GM19025 (cell line): Measurements from ENCODE around the gene SMAGP.
"Not testable (repeated sequence)": the region's sequence is repeated elsewhere in the genome, so short reads cannot be mapped to it uniquely, and the experiment has no call there.

Source experiments
- ATAC-seq: cut with Tn5 transposase; IDR thresholded peaks from one replicate; pipeline ENCODE4 v1.9.1; 2021; ENCODE audit warnings: mild to moderate bottlenecking, low read depth, moderate library complexity; ENCODE audit not compliant: unreplicated experiment

The SMAGP gene

DNA sequence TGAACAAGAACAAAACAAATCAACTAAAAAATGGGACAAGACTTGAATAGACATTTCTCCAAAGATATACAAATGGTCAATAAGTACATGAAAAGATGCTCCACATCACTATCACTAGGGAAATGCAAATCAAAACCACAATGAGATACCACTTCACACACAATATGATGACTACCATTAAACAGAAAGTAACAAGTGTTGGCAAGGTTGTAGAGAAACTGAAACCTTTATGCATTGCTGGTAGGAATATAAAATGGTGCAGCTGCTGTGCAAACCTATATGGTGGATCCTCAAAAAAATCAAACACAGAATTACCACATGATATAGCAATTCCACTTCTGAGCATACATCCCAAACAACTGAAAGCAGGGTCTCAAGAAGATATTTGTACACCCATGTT, 5.2 kb downstream of the SMAGP start:
- ATAC-seq = peak; percentile 64

DNA sequence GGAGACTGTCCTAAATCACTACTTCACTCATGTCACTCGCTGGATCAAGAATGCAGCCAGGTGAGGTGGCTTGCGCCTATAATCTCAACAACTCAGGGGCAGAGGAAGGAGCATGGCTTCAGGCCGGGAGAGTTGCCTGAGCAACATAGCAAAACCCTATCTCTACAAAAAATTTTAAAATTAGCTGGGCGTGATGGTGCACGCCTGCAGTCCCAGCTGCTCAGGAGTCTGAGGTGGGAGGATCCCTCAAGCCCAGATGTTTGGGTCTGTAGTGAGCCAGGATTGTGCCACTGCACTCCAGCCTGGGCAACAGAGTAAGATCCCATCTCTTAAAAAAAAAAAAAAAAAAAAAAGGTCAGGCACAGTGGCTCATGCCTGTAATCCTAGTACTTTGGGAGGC, 5.9 kb downstream of the SMAGP start:
- no peak for ATAC-seq

DNA sequence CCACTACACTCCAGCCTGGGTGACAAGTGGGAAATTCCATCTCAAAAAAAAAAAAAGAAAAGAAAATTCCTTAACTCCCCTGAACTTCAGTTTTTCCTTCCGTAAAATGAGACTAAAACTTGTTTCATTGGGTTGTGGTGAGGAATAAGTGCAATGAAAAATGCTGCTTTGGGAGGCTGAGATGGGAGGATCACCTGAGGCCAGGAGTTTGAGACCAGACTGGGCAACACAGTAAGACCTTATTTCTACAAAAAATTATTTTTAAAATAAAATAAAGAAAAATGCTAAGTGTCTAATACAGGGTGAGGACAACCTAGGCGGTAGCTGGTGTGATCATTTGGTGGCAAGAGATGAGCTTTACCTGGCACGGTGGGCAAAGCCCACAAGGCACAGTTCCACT, 6.9 kb downstream of the SMAGP start:
- ATAC-seq = no peak

DNA sequence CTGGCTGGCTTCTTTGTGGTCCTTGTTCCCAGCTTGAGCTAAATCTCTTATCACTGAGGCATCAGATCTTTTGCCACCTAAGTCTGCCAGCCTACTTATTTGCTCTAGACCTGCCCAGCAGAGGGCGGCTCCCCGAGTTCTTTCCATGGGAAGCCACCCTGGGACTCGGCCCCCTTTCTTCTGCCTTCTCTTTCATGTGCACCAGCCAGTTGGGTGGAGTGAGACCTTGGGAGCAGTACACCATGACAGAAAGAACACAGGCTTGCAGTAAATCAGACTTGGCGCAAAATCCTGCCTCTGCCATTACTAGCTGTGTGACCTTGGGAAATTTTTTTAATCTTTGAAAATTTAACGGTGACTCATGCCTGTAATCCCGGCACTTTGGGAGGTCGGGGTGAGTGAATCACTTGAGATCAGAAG, 7.4 kb downstream of the SMAGP start:
- no peak for ATAC-seq

DNA sequence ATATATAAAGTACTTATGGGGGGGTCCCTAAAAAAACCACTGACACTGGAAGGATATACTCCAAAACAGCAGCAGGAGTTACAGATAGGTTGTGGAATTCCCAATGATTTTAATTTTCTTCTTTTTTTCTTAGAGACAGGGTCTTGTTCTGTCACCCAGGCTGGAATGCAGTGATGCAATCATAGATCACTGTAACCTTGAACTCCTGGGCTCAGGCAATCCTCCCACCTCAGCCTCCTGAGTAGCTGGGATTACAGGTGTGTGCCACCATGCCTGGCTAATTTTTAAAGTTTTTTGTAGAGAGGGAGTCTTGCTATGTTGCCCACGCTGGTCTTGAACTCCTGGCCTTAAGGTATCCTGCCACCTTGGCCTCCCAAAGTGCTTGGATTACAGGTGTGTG, 10.6 kb downstream of the SMAGP start:
- ATAC-seq = not testable (repeated sequence)

DNA sequence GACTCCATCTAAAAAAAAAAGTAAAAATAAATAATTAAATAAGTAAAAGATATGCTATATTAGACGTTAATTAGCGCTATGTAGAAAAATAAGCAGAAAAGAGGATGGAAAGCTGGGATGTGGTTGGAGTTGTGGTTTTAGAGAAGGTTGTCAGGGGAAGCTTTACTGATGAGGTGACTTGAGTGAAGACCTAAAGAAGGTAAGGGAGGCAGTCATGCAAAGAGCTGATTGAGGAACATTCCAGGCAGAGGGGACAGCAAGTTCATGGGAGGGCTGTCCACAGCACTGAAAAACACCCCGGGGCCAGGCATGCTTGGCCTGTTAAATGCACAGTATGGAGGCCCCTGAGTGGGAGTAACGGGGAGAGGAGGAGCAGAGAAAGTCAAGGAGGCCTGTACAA, 15.7 kb downstream of the SMAGP start:
- no peak for ATAC-seq

DNA sequence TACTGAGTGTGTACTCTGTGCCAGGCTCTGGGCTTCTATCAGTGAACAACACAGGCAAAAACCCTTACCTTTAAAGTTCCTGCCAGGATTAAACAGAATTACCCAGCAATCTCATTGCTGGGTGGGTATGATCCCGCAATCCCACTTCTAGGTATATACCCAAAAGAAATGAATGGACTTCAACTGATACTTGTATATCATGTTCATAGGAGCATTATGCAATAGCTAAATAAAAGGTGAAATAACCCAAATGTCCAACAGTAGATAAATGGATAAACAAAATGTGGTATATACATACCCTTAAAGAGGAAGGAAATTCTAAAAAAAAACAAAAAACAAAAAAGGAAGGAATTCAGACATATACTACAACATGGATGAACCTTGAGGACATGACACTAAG, 16.9 kb downstream of the SMAGP start:
- ATAC-seq = no peak

DNA sequence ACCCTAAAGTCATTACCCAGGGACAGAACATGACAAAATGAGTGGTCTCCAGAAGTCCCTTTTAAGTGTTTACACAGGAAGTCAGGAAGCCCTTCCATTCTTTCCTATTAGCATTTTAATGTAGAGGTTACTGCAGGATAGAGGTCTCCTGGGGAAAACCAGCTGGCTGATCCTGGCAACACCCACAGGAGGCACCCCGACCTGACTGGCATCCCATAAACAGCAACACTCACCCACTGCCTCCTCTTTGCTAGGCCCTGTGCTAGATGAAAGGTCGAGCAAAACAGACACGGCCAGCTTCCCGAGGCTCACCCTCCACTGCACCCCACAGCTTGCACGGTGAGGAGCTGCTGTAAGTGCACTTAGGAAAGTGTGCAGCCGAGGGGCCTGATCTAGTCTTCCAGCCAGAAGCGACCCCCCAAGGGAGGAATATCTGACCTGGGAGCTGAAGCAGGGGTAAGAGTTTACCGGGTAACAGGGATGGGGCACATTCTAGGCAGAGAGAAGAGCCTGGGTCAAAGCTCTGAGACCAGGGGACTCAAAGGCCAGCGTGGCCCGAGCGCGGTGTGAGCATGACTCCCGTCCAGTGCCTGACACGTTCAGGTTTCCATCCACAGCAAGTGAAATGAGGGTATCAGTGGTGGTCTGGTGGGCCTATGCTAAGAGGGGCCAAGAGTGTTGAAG, 22.6 kb downstream of the SMAGP start:
- no peak for ATAC-seq

DNA sequence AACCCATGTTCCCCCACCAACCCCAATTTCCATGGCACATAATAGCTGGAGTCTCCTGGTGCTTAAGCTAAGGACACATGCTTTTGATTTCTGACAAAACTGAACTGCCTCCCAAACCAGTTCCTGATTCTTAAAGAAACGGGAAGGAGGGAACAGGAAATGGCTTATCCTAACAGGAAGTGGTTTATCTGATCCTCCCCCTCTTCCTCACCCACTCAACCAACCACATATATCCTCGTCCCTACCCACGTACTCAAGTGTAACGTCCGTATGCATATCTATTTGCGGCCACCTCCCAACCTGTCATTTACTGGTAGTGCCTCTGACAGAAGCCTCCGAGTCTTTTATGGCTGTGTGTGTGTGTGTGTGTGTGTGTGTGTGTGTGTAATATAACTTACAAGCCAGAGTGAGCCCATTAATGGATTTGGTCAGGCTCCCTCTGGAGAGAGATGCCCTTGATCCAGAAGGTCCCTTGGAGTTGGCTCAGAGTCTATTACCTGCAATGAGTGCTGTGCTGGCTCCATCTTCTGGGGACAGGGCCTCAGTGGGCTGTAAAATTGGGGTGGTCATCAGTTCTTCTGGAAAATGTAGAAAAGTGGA, 23.9 kb downstream of the SMAGP start:
- ATAC-seq = no peak

DNA sequence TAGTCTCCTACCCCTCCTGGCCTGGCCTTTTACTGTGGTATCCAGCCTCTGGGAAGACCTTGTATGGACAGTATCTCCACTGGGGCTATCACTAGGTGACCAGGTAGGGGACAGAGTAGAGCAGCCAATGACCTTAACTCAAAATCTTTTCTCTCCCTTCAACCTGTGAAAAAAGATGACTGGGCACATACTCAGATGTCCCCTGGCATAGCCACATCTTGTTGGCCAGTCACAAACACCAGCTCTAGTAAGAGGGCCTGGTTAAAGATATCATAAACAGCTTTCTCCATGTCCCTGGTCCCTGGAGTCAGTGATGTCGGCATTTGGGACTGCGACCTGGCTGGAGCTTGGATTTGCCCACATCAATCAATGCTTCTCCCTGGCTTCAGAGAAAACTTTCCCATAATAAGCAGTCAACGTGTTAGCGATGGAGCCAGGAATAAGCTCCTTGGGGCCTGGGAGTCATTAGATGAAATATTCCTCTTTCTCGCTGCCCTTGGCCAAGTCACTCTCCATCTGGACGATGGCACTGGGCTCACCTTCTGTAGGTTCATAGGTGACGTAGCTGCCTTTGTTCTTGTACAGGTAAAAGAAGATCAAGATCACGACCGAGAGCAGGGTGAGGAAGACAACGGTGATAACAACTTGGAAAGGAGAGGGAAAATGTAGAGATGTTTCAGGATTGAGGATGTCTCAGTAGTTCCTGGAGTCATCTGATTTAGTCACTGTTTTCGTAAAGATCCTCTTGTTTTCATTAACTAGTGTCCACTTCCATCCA, 24.6 kb downstream of the SMAGP start:
- ATAC-seq = no peak

DNA sequence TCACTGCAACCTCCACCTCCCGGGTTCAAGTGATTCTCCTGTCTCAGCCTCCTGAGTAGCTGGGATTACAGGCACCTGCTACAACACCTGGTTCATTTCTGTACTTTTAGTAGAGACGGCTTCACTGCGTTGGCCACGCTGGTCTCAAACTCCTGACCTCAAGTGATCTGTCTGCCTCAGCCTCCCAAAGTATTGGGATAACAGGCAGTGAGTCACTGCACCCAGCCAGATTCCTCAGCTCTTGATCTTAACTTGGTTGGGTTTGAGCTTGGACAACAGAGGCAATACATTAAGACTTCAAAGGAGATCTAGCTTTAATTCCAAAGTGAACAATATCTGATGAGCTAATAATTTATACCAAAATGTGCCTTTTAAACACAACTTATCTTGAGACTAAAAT, 25.9 kb downstream of the SMAGP start:
- ATAC-seq = no peak

DNA sequence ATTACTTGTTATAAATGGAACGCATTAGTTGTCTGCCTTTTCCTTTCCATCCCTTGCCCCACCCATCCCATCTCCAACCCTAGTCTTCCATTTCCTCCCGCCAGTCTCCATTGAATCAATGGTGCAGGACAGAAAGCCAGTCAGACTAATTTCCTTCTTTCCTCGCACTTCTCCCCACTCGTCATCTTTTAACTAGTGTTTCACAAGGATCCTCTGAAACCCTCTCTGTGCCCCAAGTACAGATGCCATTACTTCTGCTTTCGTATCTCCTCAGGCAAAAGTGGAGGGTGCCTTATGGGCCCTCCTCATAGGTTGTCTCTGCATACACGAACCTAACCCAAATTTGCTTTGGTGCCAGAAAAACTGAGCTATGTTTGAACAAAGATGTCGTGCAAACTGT, 27.3 kb downstream of the SMAGP start:
- no peak for ATAC-seq

DNA sequence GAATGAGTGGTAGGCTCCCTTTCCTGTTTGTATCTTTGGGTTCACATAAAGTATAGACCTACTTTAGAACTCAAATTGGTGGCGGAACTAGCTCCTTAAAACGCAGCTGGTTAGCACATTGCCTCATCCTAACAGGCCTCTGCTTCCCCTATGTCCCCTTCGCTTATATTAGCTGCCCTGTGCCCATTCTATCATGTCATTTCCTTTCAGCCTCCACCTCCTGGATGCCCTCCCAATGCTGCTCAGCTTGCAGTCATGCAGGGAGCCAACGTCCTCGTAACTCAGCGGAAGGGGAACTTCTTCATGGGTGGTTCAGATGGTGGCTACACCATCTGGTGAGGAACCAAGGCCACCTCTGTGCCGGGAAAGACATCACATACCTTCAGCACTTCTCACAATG, 28.1 kb downstream of the SMAGP start:
- ATAC-seq = no peak

DNA sequence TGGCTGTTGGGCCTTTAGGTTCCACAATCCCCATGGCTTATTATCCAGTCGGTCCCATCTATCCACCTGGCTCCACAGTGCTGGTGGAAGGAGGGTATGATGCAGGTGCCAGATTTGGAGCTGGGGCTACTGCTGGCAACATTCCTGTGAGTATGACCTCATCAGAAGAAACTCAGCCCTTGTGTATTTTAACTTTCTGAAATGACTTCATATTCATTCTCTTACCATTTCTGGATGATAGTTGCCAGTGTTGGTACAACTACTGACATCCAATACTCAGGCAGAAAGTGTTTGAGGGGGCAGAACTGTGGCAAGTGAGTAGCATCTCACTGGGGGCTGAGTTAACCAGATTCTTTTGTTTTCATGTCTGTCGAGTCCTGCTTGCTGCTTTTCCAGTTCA, 29.2 kb downstream of the SMAGP start:
- ATAC-seq = no peak

DNA sequence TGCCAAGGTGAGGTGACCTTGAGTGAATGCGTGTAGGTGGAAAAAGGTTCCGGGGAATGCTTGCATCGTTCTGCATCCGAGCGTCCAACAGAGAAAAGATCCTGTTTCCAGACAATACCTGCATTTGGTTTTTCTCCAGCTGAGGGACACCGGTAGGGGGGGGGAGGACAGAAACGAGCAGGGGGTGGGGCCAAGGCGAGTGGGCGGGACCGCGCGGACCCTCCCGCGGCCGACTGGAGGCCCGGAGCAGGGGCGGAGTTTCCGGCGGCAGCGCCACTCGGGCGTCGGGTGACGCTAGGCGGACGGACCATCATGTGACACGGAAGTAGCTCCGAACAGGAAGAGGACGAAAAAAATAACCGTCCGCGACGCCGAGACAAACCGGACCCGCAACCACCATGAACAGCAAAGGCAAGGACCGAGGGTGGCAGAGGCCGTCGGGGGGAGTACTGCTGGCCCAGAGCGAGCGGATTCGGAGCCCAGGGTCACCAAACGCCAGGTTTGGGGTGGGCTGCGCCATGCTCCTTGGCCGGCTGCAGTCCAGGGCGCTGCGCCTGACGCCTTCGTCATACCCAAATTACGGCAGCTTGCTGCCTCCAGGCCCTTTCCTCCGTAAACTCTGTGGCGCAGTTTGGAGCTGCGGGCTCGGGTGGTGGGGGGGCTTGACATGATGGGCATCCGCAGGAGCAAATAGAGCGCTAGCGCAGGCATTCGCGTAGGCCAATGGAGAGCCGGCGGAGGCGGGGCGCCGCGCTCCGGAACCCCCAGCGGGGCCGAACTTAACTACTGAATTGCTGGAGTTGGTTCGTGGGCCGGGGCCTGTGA, 31.5 kb downstream of the SMAGP start, which contains the start of gene DAZAP2:
Gene DAZAP2 (plus strand): TSS at position 317 of the 825 bp plus-strand sequence. CDS start 82 bp downstream, at position 399.
- ATAC-seq = peak; percentile 92

DNA sequence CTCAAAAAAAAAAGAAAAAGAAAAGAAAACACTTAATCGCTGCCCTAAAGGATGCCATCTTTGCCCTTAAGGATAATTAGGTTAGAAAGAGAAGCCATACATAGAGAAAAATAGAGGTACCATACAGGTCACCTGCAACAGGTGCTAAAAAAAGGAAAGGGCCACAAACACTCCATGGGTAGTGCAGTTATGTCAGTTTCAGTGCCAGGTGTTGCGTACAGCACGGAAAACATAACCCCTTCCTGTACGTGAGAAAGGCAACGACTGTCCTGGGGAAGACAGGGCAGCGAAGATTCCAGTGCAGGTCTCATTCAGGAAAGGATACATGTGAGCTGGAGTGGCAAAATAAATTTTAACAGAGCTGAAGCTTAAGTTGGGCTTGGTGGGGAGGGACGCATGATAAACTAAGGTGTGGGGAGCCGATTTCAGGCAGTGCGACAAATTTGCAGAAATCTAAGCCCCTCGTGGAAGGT, 32.1 kb downstream of the SMAGP start:
- ATAC-seq = no peak

DNA sequence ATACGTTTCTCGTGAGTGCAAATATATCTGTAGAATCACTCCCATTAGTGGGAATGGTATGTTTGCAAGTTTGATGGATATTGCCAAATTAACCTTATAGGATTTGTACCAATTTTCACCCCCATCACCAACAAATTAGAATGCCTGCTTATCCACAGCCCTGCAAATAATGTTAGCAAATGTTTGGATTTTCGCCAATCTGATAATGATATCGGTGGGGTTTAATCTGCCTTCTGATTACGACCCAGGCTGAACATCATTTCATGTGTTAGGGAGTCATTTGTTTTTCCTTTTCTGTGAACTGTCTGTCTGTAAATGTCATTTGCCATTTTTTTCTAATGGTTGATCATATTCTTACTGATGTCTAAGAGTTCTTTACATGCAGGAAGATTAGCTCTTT, 35.7 kb downstream of the SMAGP start:
- no peak for ATAC-seq

DNA sequence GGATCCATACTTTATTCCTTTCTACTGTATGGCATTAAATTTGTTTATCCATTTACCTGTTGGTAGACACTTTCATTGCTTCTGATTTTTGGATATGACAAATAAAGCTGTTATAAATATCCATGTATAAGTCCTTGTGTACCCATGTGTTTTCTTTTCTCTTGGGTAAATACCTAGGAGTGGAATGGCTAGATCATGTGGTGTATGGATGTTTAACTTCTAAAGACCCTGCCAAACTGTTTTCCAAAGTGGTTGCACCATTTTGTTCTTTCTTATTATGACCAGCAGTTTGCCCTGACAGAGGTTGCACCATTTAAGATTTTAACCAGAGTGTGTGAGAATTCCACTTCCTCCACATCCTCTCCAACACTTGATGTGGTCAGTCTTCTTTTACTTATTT, 37.6 kb downstream of the SMAGP start:
- no peak for ATAC-seq

DNA sequence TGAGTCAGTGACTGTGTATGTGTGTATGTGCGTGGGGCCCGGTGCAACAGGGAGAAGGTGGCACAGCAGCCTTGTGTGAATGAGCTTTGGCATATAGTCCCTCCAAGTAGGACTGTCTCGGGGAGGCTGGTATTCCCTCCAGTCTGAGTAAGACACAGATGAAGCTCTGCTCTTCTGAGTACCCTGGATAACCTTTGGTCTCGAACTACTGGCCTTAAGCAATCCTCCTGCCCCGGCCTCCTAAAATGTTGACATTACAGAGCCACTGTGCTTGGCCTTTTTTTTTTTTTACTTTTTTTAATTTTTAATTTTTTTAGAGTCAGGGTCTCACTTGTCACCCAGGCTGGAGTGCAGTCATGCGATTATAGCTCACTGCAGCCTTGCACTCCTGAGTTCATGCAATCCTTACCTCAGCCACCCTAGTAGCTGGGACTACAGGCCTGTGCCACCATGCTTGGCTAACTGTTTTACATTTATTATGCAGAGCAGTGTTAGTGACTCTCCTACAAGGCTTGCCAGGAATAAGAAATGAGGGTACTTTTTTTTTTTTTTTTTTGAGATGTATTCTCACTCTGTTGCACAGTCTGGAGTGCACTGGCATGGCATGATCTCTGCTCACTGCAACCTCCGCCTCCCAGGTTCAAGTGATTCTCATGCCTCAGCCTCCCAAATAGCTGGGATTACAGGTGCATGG, 41.0 kb downstream of the SMAGP start:
- no peak for ATAC-seq

DNA sequence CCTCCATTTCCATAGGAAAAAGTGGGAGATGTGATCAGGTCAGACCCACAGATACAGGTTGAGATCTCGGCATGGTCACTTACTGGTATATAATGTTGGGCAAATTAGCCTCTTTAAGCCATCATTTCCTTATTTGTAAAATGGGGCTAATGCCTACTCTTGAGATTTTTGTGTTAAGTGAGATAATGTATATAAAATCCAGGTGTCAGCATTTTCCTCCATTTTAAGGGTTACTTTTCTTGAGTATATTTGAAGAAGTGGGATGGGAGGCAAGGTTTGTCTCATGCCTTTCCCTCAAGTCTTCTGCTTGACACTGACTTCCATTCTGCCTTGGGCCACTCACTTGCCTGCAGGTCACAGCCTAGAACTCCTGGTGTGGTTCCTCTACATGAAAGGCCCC, 42.3 kb downstream of the SMAGP start:
- no peak for ATAC-seq
